ENCODE measurements around the gene GLTP.
A peak's percentile ranks its signal among the peaks of the same experiment; 100 is the strongest.

The GLTP gene

DNA sequence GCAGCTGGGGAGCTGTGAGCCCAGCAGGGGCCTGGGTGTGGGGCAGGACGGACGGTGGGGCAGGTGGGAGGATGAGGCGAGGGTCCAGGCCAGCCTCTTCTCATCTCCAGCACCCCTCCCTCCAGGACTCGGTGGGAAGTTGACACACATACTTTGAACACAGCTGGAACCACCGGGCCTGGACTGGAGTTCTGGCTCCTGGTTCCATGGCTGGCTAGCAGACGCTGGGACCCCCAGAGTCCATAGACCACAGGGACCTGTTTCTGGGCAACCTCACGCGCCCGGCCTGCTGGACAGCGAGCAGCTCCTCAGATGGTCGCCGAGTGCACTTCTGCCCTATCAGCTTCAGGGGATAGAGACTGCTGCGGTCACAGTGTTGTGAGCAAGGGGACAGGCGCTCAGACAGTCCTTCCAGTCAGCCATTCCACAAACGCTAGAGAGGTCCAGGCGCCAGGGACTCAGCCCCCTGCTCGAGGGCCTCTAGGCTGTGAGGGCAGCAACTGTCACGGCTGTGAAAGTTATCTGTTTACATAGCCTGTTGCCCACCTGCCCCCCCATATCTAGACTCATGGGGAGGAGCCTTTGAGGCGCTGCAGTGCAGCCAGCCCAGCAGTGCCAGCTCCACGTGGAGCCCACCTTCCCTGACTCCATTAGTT is 45.0 kb upstream of the GLTP start:
- no peak for DNase-seq (ENCODE audit: low read depth)
- no peak overlapping the region for H3K4me3 ChIP-seq (ENCODE audit: low read depth, low read length)
- TF ChIP-seq, protein P1, sequence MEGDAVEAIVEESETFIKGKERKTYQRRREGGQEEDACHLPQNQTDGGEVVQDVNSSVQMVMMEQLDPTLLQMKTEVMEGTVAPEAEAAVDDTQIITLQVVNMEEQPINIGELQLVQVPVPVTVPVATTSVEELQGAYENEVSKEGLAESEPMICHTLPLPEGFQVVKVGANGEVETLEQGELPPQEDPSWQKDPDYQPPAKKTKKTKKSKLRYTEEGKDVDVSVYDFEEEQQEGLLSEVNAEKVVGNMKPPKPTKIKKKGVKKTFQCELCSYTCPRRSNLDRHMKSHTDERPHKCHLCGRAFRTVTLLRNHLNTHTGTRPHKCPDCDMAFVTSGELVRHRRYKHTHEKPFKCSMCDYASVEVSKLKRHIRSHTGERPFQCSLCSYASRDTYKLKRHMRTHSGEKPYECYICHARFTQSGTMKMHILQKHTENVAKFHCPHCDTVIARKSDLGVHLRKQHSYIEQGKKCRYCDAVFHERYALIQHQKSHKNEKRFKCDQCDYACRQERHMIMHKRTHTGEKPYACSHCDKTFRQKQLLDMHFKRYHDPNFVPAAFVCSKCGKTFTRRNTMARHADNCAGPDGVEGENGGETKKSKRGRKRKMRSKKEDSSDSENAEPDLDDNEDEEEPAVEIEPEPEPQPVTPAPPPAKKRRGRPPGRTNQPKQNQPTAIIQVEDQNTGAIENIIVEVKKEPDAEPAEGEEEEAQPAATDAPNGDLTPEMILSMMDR (conservative IDR thresholded peaks at IDR 0.05; ENCODE audit: low read depth, low read length): no peak

DNA sequence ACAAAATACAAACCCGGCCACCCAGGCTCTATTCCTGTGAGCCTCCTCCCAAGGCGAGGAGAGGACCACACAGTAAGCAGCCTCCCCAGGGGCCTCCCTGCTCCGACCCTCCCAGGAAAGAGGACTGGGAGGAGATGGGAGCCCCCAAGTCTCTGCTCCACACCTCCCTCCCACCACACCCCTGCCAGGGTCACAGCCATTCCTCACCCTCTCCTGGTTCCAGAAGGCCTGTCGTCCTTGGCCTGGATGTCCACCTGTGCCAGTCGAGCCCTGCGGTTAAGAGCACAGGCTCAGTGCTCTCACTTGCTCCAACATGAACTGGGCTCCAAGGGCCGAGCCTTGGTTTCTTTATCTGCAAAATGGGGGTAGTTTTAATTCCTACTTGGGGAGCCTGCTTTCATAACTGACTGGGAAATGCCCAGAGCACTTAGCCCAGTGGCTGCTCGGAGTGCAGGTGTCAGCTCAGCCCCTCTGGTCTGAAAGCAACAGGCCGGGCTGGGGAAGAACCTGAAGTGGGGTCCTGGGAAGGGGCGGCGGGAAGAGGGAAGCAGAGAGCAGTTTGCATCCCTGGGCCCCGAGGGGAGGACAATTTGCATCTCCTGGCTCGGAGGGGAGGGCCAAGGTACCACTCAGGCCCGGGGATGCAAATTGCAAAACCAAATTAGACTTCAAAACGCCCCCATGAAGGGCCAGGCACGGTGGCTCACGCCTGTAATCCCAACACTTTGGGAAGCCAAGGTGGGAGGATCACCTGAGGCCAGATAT is 43.3 kb upstream of the GLTP start:
- no peak overlapping the region for H3K4me3 ChIP-seq (ENCODE audit: low read depth, low read length)
- no peak for DNase-seq (ENCODE audit: low read depth)
- TF ChIP-seq, protein P1 (conservative IDR thresholded peaks at IDR 0.05; ENCODE audit: low read depth, low read length): no peak

DNA sequence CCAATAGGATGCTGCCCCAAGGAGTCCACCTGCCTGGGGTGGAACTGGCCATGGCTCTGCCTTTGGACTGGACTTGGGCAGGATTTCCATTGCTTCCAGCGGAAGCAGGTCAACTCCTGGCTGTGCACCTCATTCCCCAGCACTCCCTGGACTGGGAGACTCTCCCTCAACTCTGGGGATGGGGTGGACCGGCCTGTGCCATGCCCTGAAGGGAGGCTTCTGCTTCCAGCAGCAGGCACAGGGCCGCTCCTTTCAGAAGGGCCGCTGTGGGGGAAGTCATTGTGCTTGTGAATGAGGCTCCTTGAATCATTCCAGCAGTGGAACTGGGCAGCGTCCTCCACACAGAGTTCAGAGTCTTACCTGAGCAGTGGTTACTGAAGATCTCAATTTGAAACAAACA is 42.7 kb upstream of the GLTP start:
- no peak for DNase-seq (ENCODE audit: low read depth)
- TF ChIP-seq, protein P1 (conservative IDR thresholded peaks at IDR 0.05; ENCODE audit: low read depth, low read length): no peak
- no peak overlapping the region for H3K4me3 ChIP-seq (ENCODE audit: low read depth, low read length)

DNA sequence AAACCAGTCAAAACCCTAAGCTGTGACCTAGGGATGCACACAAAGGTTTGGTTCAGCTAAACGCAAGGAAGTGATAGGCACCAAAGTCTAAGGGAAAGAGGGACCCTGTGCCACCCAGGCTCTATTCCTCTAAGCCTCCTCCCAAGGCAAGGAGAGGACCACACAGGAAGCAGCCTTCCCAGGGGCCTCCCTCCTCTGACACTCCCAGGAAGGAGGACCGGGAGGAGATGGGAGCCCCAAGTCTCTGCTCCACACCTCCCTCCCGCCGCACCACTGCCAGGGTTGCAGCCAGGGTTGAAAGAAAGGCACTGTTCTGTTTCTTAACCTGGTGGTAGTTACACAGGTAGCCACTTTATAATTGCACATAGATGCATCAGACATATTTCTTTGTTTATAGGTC is 41.6 kb upstream of the GLTP start:
- TF ChIP-seq, protein P1 (conservative IDR thresholded peaks at IDR 0.05; ENCODE audit: low read depth, low read length): no peak
- no peak overlapping the region for H3K4me3 ChIP-seq (ENCODE audit: low read depth, low read length)
- no peak for DNase-seq (ENCODE audit: low read depth)

DNA sequence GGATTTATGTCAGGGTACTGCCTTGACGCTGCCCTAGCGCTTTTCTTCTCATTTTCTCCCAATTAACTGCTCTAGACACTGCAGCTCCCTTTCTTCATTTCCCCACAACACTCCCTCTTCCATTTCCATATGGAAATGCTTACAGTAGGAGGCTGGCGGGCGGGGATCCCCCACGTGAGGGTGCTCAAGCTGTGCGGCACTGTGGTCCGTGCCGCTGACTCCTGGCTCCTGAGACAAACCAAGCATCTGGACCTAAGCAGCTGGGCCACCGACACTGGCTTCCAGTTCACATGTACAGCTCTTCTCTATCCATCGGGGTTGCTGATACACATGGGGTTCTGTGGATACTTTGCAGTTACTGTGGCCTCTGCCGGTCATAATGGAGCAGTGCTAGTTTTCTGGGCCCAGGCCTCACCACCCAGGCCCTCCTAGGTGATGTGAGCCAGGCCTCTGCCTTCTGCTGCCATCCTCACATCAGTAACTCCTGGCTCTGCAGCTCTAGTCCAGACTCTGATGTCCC is 40.0 kb upstream of the GLTP start:
- H3K4me3 ChIP-seq (ENCODE audit: low read depth, low read length): no peak overlapping the region
- TF ChIP-seq, protein P1 (conservative IDR thresholded peaks at IDR 0.05; ENCODE audit: low read depth, low read length): no peak

DNA sequence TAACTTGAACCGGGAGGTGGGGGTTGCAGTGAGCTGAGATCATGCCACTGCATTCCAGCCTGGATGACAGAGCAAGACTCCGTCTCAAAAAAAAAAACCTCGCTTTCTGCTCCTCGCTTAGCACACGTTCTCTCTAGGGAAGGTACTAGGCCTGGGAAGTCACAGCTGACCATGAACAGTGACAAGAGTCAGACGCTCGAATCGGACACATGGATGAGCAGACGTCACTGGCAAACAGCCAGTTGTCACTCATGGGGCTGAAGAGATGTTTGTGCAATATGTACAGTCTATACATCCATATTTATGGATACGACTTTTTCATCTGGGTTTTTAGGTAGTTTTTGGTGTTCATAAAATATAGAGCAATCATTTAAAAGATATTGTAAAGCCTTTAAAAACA is 39.1 kb upstream of the GLTP start:
- TF ChIP-seq, protein P1 (conservative IDR thresholded peaks at IDR 0.05; ENCODE audit: low read depth, low read length): no peak
- DNase-seq (ENCODE audit: low read depth): no peak
- no peak overlapping the region for H3K4me3 ChIP-seq (ENCODE audit: low read depth, low read length)

More for the DNA sequence above, 40.0 kb upstream of the GLTP start:
- DNase-seq (ENCODE audit: low read depth): peak; percentile 4

Measured in choroid plexus epithelial cell (primary cell).